Activated T-cell treated with anti-CD3 and anti-CD28 coated beads for 24 hours (primary cell): ENCODE measurements around the gene GNLY.

Source experiments
- DNase-seq: peaks from one replicate; pipeline ENCODE4 v3.0.0-alpha.2; 2020; ENCODE audit warnings: low read depth

Gene GNLY

GRCh38 chr2:85728883-85729824 lies 35.0 kb downstream of the GNLY start:
- DNase-seq: peak; percentile 66

- no peak for DNase-seq
Measured at GRCh38 chr2:85729825-85730510, 35.8 kb downstream of the GNLY start.

GRCh38 chr2:85730686-85731230 lies 36.6 kb downstream of the GNLY start:
- DNase-seq: no peak

GRCh38 chr2:85731606-85732005 lies 37.4 kb downstream of the GNLY start:
- DNase-seq: no peak

GRCh38 chr2:85732467-85733120 lies 38.4 kb downstream of the GNLY start:
- DNase-seq: no peak

GRCh38 chr2:85733121-85733960 lies 39.2 kb downstream of the GNLY start:
- no peak for DNase-seq

- DNase-seq: no peak
Measured at GRCh38 chr2:85734015-85734414, 39.9 kb downstream of the GNLY start.

- no peak for DNase-seq
Measured at GRCh38 chr2:85734942-85735608, 40.9 kb downstream of the GNLY start.

DNA sequence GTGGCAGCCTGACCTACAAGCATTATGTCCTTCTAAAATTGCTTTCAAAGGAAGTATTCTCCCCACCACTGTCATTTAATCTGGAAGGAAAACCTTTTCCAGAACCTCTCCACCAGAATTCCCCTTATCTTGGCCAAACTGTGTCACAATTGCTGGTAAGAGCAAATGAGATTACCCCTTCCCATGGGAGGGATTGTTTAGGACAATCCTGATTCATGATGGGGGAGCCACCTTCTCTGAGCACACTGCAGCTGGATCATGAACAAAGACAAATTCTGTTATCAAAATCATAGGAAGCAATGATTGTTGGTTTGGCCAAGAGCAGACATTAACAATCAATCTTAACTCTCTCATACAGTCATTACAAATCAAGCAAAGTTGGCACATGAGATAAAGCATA lies 41.5 kb downstream of the GNLY start:
- DNase-seq: no peak

GRCh38 chr2:85736456-85737355 lies 42.5 kb downstream of the GNLY start:
- no peak for DNase-seq

- DNase-seq: no peak
Measured at GRCh38 chr2:85737481-85737880, 43.3 kb downstream of the GNLY start.

GRCh38 chr2:85737961-85738360 lies 43.8 kb downstream of the GNLY start:
- DNase-seq: no peak

DNA sequence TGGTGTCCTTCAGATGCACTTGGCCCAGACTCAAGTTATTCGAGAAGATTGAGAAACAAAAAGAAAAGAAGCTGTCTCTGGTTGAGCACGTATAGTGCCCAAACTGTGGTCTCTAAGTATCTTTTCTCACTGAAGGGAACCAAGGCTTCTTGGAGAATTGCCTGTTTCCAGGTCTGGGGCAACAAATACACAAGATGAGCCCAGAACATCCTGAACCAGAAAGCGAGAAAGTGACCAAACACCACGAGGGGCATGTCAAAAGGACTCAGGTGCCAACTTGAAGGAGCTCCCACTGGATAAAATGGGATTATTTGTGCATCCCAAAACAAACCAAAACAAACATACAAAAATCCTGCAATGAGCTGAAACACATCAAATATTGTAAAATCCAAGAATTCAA lies 46.0 kb downstream of the GNLY start:
- DNase-seq: no peak

DNA sequence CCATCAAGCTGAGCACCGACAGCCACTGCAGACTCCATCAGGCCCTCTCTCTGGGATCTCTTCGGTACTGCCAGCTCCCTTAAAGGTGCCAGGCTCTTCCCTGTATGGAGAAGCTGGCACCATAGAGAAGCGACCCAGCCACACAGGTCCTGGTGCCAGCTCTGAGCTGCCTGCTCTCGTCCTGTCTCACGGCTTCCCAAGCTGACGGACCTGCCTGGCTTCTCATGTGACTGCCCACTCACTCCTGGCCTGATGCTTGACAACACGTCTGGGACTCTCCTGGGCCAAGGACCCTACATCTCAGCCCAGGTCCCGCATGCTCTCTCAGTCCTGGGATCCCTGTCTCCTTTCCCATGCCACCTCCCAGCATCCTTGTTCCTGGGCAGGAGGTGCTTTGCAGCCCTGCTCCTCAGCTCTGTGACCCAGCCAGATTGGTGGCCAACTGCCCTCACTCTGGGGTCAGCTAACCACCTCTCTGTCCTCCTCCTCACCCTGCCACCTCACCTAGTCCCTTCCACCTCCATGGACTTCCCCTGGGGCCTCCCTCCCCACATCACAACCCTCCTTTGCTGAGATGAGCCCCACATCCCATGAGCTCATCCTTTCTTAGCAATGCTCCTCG lies 47.2 kb downstream of the GNLY start:
- no peak for DNase-seq

DNA sequence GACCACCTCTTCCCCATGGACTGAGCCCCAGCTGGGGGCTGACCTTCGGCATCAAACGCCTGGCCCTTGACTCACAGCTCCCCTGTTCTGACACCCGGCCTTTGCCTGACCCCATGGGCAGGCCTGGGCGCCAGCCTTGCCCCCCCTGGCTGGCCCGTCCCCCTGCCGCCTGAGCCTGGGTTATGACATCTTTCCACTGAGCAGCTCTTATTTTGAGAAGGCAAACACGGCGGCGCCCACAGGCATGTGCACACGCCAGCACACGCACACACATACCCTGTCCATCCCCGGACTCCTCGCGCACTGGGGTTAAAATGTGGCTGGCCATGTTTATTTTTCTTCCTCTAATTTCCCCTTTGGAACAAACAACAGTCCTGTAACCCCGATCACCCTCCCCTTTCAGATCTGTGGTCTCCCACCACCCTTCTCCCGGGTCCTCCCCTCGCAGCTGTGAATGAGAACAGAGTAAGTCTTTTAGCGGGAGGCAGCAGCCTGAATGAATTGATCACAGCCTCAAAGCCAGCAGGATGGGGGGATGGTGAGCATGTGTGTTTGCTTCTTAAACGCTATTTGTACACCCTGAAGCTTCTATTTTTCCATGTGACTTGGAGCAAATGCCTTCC lies 47.8 kb downstream of the GNLY start:
- no peak for DNase-seq

GRCh38 chr2:85743304-85743978 lies 49.3 kb downstream of the GNLY start:
- DNase-seq: no peak

DNA sequence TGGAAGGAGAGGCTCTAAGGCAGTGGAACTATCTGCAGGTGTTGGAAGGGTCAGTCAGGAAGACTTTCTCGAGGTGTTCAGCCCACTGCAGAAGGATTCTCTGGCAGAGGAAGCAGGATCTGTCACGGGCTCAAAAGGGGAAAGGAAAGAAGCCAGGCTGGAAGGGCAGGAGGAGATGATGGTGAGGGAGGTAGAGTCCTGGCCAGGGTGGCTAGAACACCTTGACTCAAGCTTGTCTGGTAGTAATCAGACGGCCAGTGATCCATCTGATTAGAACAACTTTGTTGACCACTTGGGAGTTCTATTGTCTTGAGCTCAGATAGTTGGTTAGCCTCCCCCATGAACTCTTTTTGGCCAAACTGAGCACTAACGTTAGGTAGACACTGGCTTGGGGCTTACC lies 49.9 kb downstream of the GNLY start:
- DNase-seq: no peak
